ENCODE measurements around the gene LAMB4.

The LAMB4 gene

DNA sequence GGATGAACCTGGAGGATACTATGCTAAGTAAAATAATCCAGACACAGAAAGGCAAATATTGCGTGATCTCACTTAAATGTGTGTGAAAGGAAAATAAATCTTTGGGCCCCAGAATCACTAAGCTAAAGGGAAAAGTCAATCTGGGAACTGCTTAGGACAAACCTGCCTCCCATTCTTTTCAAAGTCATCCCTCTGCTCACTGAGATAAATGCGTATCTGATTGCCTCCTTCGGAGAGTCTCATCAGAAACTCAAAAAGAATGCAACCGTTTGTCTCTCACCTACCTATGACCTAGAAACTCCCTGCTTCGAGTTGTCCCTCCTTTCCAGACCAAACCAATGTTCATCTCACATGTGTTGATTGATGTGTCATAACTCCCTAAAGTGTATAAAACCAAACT lies 40.1 kb upstream of the LAMB4 start:
- no peak overlapping the region for H3K4me3 ChIP-seq (replicated peaks; ENCODE audit: insufficient read depth, low read length)
- no peak for DNase-seq (ENCODE audit: low read depth in 1 of 2, low spot score in 1 of 2)
- TF ChIP-seq, protein P1, sequence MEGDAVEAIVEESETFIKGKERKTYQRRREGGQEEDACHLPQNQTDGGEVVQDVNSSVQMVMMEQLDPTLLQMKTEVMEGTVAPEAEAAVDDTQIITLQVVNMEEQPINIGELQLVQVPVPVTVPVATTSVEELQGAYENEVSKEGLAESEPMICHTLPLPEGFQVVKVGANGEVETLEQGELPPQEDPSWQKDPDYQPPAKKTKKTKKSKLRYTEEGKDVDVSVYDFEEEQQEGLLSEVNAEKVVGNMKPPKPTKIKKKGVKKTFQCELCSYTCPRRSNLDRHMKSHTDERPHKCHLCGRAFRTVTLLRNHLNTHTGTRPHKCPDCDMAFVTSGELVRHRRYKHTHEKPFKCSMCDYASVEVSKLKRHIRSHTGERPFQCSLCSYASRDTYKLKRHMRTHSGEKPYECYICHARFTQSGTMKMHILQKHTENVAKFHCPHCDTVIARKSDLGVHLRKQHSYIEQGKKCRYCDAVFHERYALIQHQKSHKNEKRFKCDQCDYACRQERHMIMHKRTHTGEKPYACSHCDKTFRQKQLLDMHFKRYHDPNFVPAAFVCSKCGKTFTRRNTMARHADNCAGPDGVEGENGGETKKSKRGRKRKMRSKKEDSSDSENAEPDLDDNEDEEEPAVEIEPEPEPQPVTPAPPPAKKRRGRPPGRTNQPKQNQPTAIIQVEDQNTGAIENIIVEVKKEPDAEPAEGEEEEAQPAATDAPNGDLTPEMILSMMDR (IDR thresholded peaks at IDR 0.05; ENCODE audit: insufficient read depth, low read length), result no peak
- TF ChIP-seq POLR2AphosphoS5 (IDR thresholded peaks at IDR 0.05; ENCODE audit: low read depth) (no peak), SPI1 (IDR thresholded peaks at IDR 0.05; ENCODE audit: borderline replicate concordance, low read depth) (no peak), GABPA (IDR thresholded peaks at IDR 0.05; ENCODE audit: low read depth) (no peak)
- TF ChIP-seq, protein P2, sequence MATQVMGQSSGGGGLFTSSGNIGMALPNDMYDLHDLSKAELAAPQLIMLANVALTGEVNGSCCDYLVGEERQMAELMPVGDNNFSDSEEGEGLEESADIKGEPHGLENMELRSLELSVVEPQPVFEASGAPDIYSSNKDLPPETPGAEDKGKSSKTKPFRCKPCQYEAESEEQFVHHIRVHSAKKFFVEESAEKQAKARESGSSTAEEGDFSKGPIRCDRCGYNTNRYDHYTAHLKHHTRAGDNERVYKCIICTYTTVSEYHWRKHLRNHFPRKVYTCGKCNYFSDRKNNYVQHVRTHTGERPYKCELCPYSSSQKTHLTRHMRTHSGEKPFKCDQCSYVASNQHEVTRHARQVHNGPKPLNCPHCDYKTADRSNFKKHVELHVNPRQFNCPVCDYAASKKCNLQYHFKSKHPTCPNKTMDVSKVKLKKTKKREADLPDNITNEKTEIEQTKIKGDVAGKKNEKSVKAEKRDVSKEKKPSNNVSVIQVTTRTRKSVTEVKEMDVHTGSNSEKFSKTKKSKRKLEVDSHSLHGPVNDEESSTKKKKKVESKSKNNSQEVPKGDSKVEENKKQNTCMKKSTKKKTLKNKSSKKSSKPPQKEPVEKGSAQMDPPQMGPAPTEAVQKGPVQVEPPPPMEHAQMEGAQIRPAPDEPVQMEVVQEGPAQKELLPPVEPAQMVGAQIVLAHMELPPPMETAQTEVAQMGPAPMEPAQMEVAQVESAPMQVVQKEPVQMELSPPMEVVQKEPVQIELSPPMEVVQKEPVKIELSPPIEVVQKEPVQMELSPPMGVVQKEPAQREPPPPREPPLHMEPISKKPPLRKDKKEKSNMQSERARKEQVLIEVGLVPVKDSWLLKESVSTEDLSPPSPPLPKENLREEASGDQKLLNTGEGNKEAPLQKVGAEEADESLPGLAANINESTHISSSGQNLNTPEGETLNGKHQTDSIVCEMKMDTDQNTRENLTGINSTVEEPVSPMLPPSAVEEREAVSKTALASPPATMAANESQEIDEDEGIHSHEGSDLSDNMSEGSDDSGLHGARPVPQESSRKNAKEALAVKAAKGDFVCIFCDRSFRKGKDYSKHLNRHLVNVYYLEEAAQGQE (IDR thresholded peaks at IDR 0.05; ENCODE audit: insufficient replicate concordance, low read depth), result no peak
- H3K27me3 ChIP-seq (ENCODE audit: insufficient read depth, poor library complexity, severe bottlenecking), result no peaks in the 10 kb centered on the region
- H3K27ac ChIP-seq (replicated peaks), result no peak overlapping the region

DNA sequence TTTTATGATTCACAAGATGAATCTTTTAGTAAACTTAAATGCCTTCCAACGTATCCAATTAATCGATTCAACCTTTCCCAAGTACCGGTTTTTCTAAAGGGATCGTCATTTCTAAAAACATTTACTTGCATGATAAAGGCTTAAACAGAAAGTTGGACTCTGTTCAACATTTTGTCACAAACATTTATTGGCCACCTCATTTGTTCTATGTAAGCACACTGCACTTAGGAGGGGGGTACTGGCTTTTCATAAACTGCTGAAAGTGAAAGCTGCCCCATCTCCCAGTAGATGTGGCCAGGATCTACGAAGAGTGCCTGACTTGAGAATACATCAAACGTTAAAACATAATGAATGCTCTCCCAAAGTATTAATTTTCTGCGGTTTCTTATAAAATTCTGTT lies 37.3 kb upstream of the LAMB4 start:
- TF ChIP-seq, protein P2 (IDR thresholded peaks at IDR 0.05; ENCODE audit: insufficient replicate concordance, low read depth), result no peak
- TF ChIP-seq, protein P1 (IDR thresholded peaks at IDR 0.05; ENCODE audit: insufficient read depth, low read length), result no peak
- TF ChIP-seq SPI1 (IDR thresholded peaks at IDR 0.05; ENCODE audit: borderline replicate concordance, low read depth) (no peak), GABPA (IDR thresholded peaks at IDR 0.05; ENCODE audit: low read depth) (no peak), POLR2AphosphoS5 (IDR thresholded peaks at IDR 0.05; ENCODE audit: low read depth) (no peak)
- H3K27me3 ChIP-seq (ENCODE audit: insufficient read depth, poor library complexity, severe bottlenecking), result no peaks in the 10 kb centered on the region
- no peak for DNase-seq (ENCODE audit: low read depth in 1 of 2, low spot score in 1 of 2)
- no peak overlapping the region for H3K27ac ChIP-seq (replicated peaks)
- H3K4me3 ChIP-seq (replicated peaks; ENCODE audit: insufficient read depth, low read length), result no peak overlapping the region

DNA sequence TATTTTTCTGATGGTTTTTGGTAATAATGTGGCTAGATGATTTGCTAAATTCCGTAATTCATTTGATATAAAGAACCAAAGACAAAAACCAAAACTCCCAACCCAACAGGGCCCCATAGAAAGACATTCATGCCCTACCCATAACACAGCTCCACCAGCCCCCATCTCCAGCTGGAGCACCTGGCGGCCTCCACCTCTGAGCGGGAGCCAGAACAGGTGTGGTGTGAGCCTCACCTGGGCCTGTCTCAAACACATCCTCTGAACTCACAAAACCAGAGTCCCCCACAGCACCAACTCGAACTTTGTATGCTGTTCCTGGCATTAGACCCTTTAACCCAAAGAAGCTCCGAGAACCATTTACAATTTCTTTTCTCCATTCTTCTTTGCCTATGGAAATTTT lies 36.5 kb upstream of the LAMB4 start:
- Histone ChIP-seq H3K27ac (replicated peaks) (no peak overlapping the region), H3K4me3 (replicated peaks; ENCODE audit: insufficient read depth, low read length) (no peak overlapping the region), H3K27me3 (ENCODE audit: insufficient read depth, poor library complexity, severe bottlenecking) (no peaks in the 10 kb centered on the region)
- DNase-seq (ENCODE audit: low read depth in 1 of 2, low spot score in 1 of 2), result no peak
- TF ChIP-seq GABPA (IDR thresholded peaks at IDR 0.05; ENCODE audit: low read depth), result no peak
- no peak for TF ChIP-seq POLR2AphosphoS5 (IDR thresholded peaks at IDR 0.05; ENCODE audit: low read depth)
- TF ChIP-seq SPI1 (IDR thresholded peaks at IDR 0.05; ENCODE audit: borderline replicate concordance, low read depth), result no peak
- TF ChIP-seq, protein P1 (IDR thresholded peaks at IDR 0.05; ENCODE audit: insufficient read depth, low read length), result no peak
- TF ChIP-seq, protein P2 (IDR thresholded peaks at IDR 0.05; ENCODE audit: insufficient replicate concordance, low read depth), result no peak
